WTC11 (cell line): ENCODE data around the gene FOXN3. TPM values are rescaled to one million over a fixed set of nuclear protein-coding genes. Genes with fewer than 3 reads are reported as not detected.

Source experiments
- ATAC-seq: fragments of 200-7000 bp; cut with Tn5 transposase; 2 replicates; pipeline ENCODE4 v1.10.0; 2021; ENCODE audit warnings: mild to moderate bottlenecking, moderate library complexity
- CTCF ChIA-PET: fragments of 300-600 bp; sonication (Branson Sonifier 250); formaldehyde crosslinking; loops from one replicate; lab custom pipeline; 2021; ENCODE audit warnings: antibody characterized with exemption; lab: Charles Lee
- POLR2A ChIA-PET: fragments of 350-600 bp; sonication (Branson Sonifier 250); formaldehyde crosslinking; loops from one replicate; lab custom pipeline; 2021; ENCODE audit warnings: antibody characterized with exemption; lab: Charles Lee
- DNase-seq: peaks from one replicate; pipeline ENCODE4 v3.0.0; 2021; ENCODE audit warnings: low spot score
- H3K27ac Mint-ChIP-seq: 2 replicates; pipeline ENCODE4 v1.8.0; 2021; ENCODE audit warnings: mixed read lengths
- H3K27me3 Mint-ChIP-seq: 2 replicates; pipeline ENCODE4 v1.8.0; 2021; ENCODE audit warnings: low read depth, mild to moderate bottlenecking, moderate library complexity, mixed read lengths
- H3K36me3 Mint-ChIP-seq: 2 replicates; pipeline ENCODE4 v1.8.0; 2021; ENCODE audit warnings: mixed read lengths
- H3K4me1 Mint-ChIP-seq: 2 replicates; pipeline ENCODE4 v1.8.0; 2022; ENCODE audit warnings: mixed read lengths
- H3K4me3 Mint-ChIP-seq: 2 replicates; pipeline ENCODE4 v1.8.0; 2021; ENCODE audit warnings: mild to moderate bottlenecking, moderate library complexity, mixed read lengths
- H3K9me3 Mint-ChIP-seq: 2 replicates; pipeline ENCODE4 v1.8.0; 2021; ENCODE audit warnings: mixed read lengths
- ATF1 ChIP-seq: sonication (generic); formaldehyde crosslinking; IDR thresholded peaks from 2 replicates; pipeline ENCODE4 v1.8.1; 2023; ENCODE audit warnings: mild to moderate bottlenecking, moderate library complexity, missing genetic modification reagents
- ESRRA ChIP-seq: sonication (generic); formaldehyde crosslinking; IDR thresholded peaks from 2 replicates; pipeline ENCODE4 v1.8.1; 2022; ENCODE audit warnings: mild to moderate bottlenecking, missing genetic modification reagents, borderline replicate concordance
- FOXK1 ChIP-seq: sonication (generic); formaldehyde crosslinking; IDR thresholded peaks from 2 replicates; pipeline ENCODE4 v1.8.0; 2022; ENCODE audit warnings: mild to moderate bottlenecking, moderate library complexity, missing genetic modification reagents
- HMGA2 ChIP-seq: fragments of 250-450 bp; sonication (Bioruptor Pico); IDR thresholded peaks from 2 replicates; pipeline ENCODE4 v1.4.0; 2021; ENCODE audit warnings: mild to moderate bottlenecking, moderate library complexity
- JUN ChIP-seq: sonication (generic); formaldehyde crosslinking; IDR thresholded peaks from 2 replicates; pipeline ENCODE4 v1.8.0; 2023; ENCODE audit warnings: mild to moderate bottlenecking, missing genetic modification reagents
- MYBL2 ChIP-seq: sonication (generic); formaldehyde crosslinking; IDR thresholded peaks from 2 replicates; pipeline ENCODE4 v1.8.1; 2023; ENCODE audit warnings: mild to moderate bottlenecking, moderate library complexity, missing genetic modification reagents
- SP1 ChIP-seq: sonication (generic); formaldehyde crosslinking; conservative IDR thresholded peaks from 2 replicates; pipeline ENCODE4 v1.8.1; 2022; ENCODE audit warnings: missing genetic modification reagents
- ZNF416 ChIP-seq: fragments of 250-450 bp; sonication (Bioruptor Pico); IDR thresholded peaks from 2 replicates; pipeline ENCODE4 v1.9.0; 2021; ENCODE audit warnings: mild to moderate bottlenecking, inconsistent platforms
- total RNA-seq: library from RNA; stranded (reverse); gene quantifications from 3 replicates; pipeline ENCODE4 v1.2.3, GENCODE V29; 2021
- TF ChIP-seq, protein P1 (sequence below): sonication (generic); formaldehyde crosslinking; IDR thresholded peaks from 2 replicates; pipeline ENCODE4 v1.8.1; 2023; ENCODE audit warnings: mild to moderate bottlenecking, missing genetic modification reagents
- TF ChIP-seq, protein P2 (sequence below): sonication (generic); formaldehyde crosslinking; conservative IDR thresholded peaks from 2 replicates; pipeline ENCODE4 v1.8.1; 2023; ENCODE audit warnings: mild to moderate bottlenecking, low read depth, missing genetic modification reagents, moderate library complexity
- TF ChIP-seq, protein P3 (sequence below): sonication (generic); formaldehyde crosslinking; conservative IDR thresholded peaks from 2 replicates; pipeline ENCODE4 v1.8.1; 2022; ENCODE audit warnings: mild to moderate bottlenecking, missing genetic modification reagents
- TF ChIP-seq, protein P4 (sequence below): fragments of 250-450 bp; sonication (Bioruptor Pico); IDR thresholded peaks from 2 replicates; pipeline ENCODE4 v1.8.0; 2021; ENCODE audit warnings: mild to moderate bottlenecking
- TF ChIP-seq, protein P5 (sequence below): sonication (generic); formaldehyde crosslinking; IDR thresholded peaks from 2 replicates; pipeline ENCODE4 v1.8.0; 2022; ENCODE audit warnings: mild to moderate bottlenecking, missing genetic modification reagents
- TF ChIP-seq, protein P6 (sequence below): sonication (generic); formaldehyde crosslinking; IDR thresholded peaks from 2 replicates; pipeline ENCODE4 v1.8.1; 2023; ENCODE audit warnings: mild to moderate bottlenecking, missing genetic modification reagents, borderline replicate concordance
- TF ChIP-seq, protein P7 (sequence below): fragments of 250-450 bp; sonication (Bioruptor Pico); IDR thresholded peaks from 2 replicates; pipeline ENCODE4 v1.9.0; 2021; ENCODE audit warnings: mild to moderate bottlenecking, borderline replicate concordance
- TF ChIP-seq, protein P8 (sequence below): fragments of 200-600 bp; IDR thresholded peaks from 2 replicates; pipeline ENCODE4 v1.8.0; 2022; ENCODE audit warnings: antibody characterized with exemption
- TF ChIP-seq, protein P9 (sequence below): sonication (generic); formaldehyde crosslinking; IDR thresholded peaks from 2 replicates; pipeline ENCODE4 v1.8.0; 2023; ENCODE audit warnings: missing genetic modification reagents, mild to moderate bottlenecking, borderline replicate concordance

The FOXN3 gene
- total RNA-seq, 1 experiment from 2014 or later, result 170 TPM

DNA sequence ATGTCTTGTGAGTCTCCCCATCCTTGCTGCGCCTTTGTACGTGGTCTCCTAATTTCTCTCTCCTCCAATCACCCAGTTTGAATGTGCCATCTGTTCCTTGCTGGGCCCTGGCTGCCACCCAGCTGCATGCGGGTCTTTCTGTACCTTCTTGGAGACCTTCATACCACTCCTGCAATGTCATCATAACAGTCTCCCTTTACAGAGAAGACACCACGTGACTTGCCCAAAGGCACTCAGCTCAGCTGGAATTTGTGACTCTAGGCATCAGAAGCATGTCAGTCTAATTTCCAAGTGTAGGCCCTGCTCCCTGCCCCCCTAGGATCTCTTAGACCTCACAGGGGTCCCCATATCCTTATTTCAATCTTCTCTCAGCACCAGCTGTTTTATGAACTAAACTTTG is 308.4 kb downstream of the FOXN3 start:
- Mint-ChIP-seq H3K4me3 (no peak overlapping the region), H3K27me3 (peaks cover 67% of the 10 kb centered on the region), H3K36me3 (peaks cover 19% of the 10 kb centered on the region), H3K9me3 (peaks cover 29% of the 10 kb centered on the region), H3K4me1 (no peaks in the 10 kb centered on the region), H3K27ac (no peak overlapping the region)
- CTCF ChIA-PET, result no interaction called here
- DNase-seq, result no peak
- POLR2A ChIA-PET, result no interaction called here
- no peak for ATAC-seq
- TF ChIP-seq, protein P1, sequence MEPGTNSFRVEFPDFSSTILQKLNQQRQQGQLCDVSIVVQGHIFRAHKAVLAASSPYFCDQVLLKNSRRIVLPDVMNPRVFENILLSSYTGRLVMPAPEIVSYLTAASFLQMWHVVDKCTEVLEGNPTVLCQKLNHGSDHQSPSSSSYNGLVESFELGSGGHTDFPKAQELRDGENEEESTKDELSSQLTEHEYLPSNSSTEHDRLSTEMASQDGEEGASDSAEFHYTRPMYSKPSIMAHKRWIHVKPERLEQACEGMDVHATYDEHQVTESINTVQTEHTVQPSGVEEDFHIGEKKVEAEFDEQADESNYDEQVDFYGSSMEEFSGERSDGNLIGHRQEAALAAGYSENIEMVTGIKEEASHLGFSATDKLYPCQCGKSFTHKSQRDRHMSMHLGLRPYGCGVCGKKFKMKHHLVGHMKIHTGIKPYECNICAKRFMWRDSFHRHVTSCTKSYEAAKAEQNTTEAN (CRISPR knock-in tag), result no peak
- no peak for TF ChIP-seq ZNF416 (CRISPR knock-in tag)
- no peak for TF ChIP-seq JUN
- TF ChIP-seq, protein P2, sequence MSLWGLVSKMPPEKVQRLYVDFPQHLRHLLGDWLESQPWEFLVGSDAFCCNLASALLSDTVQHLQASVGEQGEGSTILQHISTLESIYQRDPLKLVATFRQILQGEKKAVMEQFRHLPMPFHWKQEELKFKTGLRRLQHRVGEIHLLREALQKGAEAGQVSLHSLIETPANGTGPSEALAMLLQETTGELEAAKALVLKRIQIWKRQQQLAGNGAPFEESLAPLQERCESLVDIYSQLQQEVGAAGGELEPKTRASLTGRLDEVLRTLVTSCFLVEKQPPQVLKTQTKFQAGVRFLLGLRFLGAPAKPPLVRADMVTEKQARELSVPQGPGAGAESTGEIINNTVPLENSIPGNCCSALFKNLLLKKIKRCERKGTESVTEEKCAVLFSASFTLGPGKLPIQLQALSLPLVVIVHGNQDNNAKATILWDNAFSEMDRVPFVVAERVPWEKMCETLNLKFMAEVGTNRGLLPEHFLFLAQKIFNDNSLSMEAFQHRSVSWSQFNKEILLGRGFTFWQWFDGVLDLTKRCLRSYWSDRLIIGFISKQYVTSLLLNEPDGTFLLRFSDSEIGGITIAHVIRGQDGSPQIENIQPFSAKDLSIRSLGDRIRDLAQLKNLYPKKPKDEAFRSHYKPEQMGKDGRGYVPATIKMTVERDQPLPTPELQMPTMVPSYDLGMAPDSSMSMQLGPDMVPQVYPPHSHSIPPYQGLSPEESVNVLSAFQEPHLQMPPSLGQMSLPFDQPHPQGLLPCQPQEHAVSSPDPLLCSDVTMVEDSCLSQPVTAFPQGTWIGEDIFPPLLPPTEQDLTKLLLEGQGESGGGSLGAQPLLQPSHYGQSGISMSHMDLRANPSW, result no peak
- no peak for TF ChIP-seq HMGA2 (CRISPR knock-in tag)
- TF ChIP-seq, protein P3, sequence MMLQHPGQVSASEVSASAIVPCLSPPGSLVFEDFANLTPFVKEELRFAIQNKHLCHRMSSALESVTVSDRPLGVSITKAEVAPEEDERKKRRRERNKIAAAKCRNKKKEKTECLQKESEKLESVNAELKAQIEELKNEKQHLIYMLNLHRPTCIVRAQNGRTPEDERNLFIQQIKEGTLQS, result no peak
- TF ChIP-seq ATF1 (CRISPR knock-in tag), result no peak
- TF ChIP-seq, protein P4, sequence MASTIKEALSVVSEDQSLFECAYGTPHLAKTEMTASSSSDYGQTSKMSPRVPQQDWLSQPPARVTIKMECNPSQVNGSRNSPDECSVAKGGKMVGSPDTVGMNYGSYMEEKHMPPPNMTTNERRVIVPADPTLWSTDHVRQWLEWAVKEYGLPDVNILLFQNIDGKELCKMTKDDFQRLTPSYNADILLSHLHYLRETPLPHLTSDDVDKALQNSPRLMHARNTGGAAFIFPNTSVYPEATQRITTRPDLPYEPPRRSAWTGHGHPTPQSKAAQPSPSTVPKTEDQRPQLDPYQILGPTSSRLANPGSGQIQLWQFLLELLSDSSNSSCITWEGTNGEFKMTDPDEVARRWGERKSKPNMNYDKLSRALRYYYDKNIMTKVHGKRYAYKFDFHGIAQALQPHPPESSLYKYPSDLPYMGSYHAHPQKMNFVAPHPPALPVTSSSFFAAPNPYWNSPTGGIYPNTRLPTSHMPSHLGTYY (CRISPR knock-in tag), result no peak
- TF ChIP-seq, protein P5, sequence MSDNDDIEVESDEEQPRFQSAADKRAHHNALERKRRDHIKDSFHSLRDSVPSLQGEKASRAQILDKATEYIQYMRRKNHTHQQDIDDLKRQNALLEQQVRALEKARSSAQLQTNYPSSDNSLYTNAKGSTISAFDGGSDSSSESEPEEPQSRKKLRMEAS, result no peak
- TF ChIP-seq, protein P6, sequence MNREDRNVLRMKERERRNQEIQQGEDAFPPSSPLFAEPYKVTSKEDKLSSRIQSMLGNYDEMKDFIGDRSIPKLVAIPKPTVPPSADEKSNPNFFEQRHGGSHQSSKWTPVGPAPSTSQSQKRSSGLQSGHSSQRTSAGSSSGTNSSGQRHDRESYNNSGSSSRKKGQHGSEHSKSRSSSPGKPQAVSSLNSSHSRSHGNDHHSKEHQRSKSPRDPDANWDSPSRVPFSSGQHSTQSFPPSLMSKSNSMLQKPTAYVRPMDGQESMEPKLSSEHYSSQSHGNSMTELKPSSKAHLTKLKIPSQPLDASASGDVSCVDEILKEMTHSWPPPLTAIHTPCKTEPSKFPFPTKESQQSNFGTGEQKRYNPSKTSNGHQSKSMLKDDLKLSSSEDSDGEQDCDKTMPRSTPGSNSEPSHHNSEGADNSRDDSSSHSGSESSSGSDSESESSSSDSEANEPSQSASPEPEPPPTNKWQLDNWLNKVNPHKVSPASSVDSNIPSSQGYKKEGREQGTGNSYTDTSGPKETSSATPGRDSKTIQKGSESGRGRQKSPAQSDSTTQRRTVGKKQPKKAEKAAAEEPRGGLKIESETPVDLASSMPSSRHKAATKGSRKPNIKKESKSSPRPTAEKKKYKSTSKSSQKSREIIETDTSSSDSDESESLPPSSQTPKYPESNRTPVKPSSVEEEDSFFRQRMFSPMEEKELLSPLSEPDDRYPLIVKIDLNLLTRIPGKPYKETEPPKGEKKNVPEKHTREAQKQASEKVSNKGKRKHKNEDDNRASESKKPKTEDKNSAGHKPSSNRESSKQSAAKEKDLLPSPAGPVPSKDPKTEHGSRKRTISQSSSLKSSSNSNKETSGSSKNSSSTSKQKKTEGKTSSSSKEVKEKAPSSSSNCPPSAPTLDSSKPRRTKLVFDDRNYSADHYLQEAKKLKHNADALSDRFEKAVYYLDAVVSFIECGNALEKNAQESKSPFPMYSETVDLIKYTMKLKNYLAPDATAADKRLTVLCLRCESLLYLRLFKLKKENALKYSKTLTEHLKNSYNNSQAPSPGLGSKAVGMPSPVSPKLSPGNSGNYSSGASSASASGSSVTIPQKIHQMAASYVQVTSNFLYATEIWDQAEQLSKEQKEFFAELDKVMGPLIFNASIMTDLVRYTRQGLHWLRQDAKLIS (CRISPR knock-in tag), result no peak
- TF ChIP-seq, protein P7, sequence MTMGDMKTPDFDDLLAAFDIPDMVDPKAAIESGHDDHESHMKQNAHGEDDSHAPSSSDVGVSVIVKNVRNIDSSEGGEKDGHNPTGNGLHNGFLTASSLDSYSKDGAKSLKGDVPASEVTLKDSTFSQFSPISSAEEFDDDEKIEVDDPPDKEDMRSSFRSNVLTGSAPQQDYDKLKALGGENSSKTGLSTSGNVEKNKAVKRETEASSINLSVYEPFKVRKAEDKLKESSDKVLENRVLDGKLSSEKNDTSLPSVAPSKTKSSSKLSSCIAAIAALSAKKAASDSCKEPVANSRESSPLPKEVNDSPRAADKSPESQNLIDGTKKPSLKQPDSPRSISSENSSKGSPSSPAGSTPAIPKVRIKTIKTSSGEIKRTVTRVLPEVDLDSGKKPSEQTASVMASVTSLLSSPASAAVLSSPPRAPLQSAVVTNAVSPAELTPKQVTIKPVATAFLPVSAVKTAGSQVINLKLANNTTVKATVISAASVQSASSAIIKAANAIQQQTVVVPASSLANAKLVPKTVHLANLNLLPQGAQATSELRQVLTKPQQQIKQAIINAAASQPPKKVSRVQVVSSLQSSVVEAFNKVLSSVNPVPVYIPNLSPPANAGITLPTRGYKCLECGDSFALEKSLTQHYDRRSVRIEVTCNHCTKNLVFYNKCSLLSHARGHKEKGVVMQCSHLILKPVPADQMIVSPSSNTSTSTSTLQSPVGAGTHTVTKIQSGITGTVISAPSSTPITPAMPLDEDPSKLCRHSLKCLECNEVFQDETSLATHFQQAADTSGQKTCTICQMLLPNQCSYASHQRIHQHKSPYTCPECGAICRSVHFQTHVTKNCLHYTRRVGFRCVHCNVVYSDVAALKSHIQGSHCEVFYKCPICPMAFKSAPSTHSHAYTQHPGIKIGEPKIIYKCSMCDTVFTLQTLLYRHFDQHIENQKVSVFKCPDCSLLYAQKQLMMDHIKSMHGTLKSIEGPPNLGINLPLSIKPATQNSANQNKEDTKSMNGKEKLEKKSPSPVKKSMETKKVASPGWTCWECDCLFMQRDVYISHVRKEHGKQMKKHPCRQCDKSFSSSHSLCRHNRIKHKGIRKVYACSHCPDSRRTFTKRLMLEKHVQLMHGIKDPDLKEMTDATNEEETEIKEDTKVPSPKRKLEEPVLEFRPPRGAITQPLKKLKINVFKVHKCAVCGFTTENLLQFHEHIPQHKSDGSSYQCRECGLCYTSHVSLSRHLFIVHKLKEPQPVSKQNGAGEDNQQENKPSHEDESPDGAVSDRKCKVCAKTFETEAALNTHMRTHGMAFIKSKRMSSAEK (CRISPR knock-in tag), result no peak
- no peak for TF ChIP-seq SP1 (CRISPR knock-in tag)
- TF ChIP-seq ESRRA (CRISPR knock-in tag), result no peak
- no peak for TF ChIP-seq MYBL2 (CRISPR knock-in tag)
- TF ChIP-seq, protein P8, sequence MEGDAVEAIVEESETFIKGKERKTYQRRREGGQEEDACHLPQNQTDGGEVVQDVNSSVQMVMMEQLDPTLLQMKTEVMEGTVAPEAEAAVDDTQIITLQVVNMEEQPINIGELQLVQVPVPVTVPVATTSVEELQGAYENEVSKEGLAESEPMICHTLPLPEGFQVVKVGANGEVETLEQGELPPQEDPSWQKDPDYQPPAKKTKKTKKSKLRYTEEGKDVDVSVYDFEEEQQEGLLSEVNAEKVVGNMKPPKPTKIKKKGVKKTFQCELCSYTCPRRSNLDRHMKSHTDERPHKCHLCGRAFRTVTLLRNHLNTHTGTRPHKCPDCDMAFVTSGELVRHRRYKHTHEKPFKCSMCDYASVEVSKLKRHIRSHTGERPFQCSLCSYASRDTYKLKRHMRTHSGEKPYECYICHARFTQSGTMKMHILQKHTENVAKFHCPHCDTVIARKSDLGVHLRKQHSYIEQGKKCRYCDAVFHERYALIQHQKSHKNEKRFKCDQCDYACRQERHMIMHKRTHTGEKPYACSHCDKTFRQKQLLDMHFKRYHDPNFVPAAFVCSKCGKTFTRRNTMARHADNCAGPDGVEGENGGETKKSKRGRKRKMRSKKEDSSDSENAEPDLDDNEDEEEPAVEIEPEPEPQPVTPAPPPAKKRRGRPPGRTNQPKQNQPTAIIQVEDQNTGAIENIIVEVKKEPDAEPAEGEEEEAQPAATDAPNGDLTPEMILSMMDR, result no peak
- TF ChIP-seq, protein P9, sequence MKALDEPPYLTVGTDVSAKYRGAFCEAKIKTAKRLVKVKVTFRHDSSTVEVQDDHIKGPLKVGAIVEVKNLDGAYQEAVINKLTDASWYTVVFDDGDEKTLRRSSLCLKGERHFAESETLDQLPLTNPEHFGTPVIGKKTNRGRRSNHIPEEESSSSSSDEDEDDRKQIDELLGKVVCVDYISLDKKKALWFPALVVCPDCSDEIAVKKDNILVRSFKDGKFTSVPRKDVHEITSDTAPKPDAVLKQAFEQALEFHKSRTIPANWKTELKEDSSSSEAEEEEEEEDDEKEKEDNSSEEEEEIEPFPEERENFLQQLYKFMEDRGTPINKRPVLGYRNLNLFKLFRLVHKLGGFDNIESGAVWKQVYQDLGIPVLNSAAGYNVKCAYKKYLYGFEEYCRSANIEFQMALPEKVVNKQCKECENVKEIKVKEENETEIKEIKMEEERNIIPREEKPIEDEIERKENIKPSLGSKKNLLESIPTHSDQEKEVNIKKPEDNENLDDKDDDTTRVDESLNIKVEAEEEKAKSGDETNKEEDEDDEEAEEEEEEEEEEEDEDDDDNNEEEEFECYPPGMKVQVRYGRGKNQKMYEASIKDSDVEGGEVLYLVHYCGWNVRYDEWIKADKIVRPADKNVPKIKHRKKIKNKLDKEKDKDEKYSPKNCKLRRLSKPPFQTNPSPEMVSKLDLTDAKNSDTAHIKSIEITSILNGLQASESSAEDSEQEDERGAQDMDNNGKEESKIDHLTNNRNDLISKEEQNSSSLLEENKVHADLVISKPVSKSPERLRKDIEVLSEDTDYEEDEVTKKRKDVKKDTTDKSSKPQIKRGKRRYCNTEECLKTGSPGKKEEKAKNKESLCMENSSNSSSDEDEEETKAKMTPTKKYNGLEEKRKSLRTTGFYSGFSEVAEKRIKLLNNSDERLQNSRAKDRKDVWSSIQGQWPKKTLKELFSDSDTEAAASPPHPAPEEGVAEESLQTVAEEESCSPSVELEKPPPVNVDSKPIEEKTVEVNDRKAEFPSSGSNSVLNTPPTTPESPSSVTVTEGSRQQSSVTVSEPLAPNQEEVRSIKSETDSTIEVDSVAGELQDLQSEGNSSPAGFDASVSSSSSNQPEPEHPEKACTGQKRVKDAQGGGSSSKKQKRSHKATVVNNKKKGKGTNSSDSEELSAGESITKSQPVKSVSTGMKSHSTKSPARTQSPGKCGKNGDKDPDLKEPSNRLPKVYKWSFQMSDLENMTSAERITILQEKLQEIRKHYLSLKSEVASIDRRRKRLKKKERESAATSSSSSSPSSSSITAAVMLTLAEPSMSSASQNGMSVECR (CRISPR knock-in tag), result no peak
- no peak for TF ChIP-seq FOXK1 (CRISPR knock-in tag)
